Activated T-cell treated with anti-CD3 and anti-CD28 coated beads, Interleukin-2, amount 50 U/mL, for 1 hour (primary cell): ENCODE measurements around the gene PXK.

Source experiments
- DNase-seq: peaks from one replicate; pipeline ENCODE4 v3.0.0-alpha.2; 2020

Gene PXK

GRCh38 chr3:58471025-58471887 lies 138.6 kb downstream of the PXK start:
- DNase-seq: no peak

- no peak for DNase-seq
Observed at GRCh38 chr3:58473275-58473674, 140.6 kb downstream of the PXK start.

- no peak for DNase-seq
Observed at GRCh38 chr3:58474348-58474911, 141.7 kb downstream of the PXK start.

GRCh38 chr3:58474967-58475578 lies 142.4 kb downstream of the PXK start:
- DNase-seq: no peak
